SK-N-SH (cell line): Measurements from ENCODE around the gene AGXT2. TPM values are rescaled to one million over a fixed set of nuclear protein-coding genes. Genes with fewer than 3 reads are reported as not detected.

Experiments
- CTCF ChIA-PET: fragments of 300-600, 350-600 bp; formaldehyde crosslinking; extraction: SDS; loops from one replicate; lab custom pipeline; 2021; lab: Yijun Ruan, JAX
- POLR2A ChIA-PET: fragments of 350-600 bp; sonication (Branson Sonifier 250); formaldehyde crosslinking; extraction: SDS; loops from one replicate; lab custom pipeline; 2020; ENCODE audit warnings: antibody characterized with exemption, inconsistent platforms; lab: Yijun Ruan, JAX
- DNase-seq: peaks from one replicate; pipeline ENCODE4 v3.0.0; 2012
- H2AFZ ChIP-seq: fragments of 200-600 bp; sonication (generic); 2 replicates; pipeline ENCODE4 v1.8.1; 2016; ENCODE audit warnings: antibody characterized with exemption, mild to moderate bottlenecking, low read depth
- H3F3A ChIP-seq: fragments of 200-600 bp; sonication (generic); replicated peaks from 2 replicates; pipeline ENCODE3; 2016; ENCODE audit warnings: antibody characterized with exemption, mild to moderate bottlenecking; ENCODE audit not compliant: insufficient read depth
- H3K27ac ChIP-seq, 2 experiments: fragments of 200-500 bp in 1 of 2; fragments of 200-600 bp in 1 of 2; sonication (Bioruptor generic) in 1 of 2; sonication (generic), shearing (Covaris generic) in 1 of 2; 2 replicates each; pipeline versions ENCODE4 v1.5.1 to v1.6.1; 2014 to 2016; ENCODE audit warnings: low read depth in 2 of 2, inconsistent platforms in 1 of 2, low read length in 1 of 2, mild to moderate bottlenecking in 1 of 2, mixed read lengths in 1 of 2
- H3K27me3 ChIP-seq: fragments of 200-600 bp; sonication (generic), shearing (Covaris generic); 2 replicates; pipeline ENCODE4 v1.6.1; 2016; ENCODE audit warnings: mixed run types; ENCODE audit not compliant: insufficient read depth
- H3K36me3 ChIP-seq, 2 experiments: fragments of 200-500 bp in 1 of 2; fragments of 200-600 bp in 1 of 2; sonication (Bioruptor generic) in 1 of 2; sonication (generic) in 1 of 2; replicated peaks in 1 of 2; 2 replicates each; pipeline versions ENCODE3 to v1.5.1; 2014 to 2016; ENCODE audit warnings: low read length in 1 of 2, mild to moderate bottlenecking in 1 of 2; ENCODE audit not compliant: insufficient read depth in 2 of 2, control insufficient read depth in 1 of 2
- H3K4me1 ChIP-seq, 2 experiments: fragments of 200-500 bp in 1 of 2; fragments of 200-600 bp in 1 of 2; sonication (Bioruptor generic) in 1 of 2; sonication (generic), shearing (Covaris generic) in 1 of 2; 2 replicates each; pipeline versions ENCODE4 v1.5.1 to v1.6.1; 2014 to 2016; ENCODE audit warnings: low read depth in 1 of 2, low read length in 1 of 2, mixed run types in 1 of 2; ENCODE audit not compliant: insufficient read depth in 2 of 2, control insufficient read depth in 1 of 2
- H3K4me2 ChIP-seq: fragments of 200-600 bp; sonication (generic), shearing (Covaris generic); 2 replicates; pipeline ENCODE4 v1.6.1; 2017; ENCODE audit warnings: mixed run types
- H3K4me3 ChIP-seq, 2 experiments: fragments of 200-500 bp in 1 of 2; fragments of 200-600 bp in 1 of 2; sonication (Bioruptor generic) in 1 of 2; sonication (generic), shearing (Covaris generic) in 1 of 2; 2 replicates each; pipeline versions ENCODE4 v1.5.1 to v1.8.1; 2014 to 2016; ENCODE audit warnings: low read depth in 2 of 2, inconsistent platforms in 1 of 2, low read length in 1 of 2, mild to moderate bottlenecking in 1 of 2, mixed read lengths in 1 of 2, moderate library complexity in 1 of 2
- H3K79me2 ChIP-seq: fragments of 200-600 bp; sonication (generic); 2 replicates; pipeline ENCODE4 v1.8.1; 2017; ENCODE audit warnings: mild to moderate bottlenecking; ENCODE audit not compliant: insufficient read depth
- H3K9ac ChIP-seq: fragments of 200-600 bp; sonication (generic); 2 replicates; pipeline ENCODE4 v1.6.1; 2017; ENCODE audit warnings: mixed run types
- H3K9me2 ChIP-seq: fragments of 200-600 bp; sonication (generic); 2 replicates; pipeline ENCODE4 v1.6.1; 2017; ENCODE audit warnings: mixed run types
- H3K9me3 ChIP-seq: fragments of 200-600 bp; sonication (generic); 2 replicates; pipeline ENCODE4 v1.6.1; 2017; ENCODE audit warnings: mixed run types, mild to moderate bottlenecking, moderate library complexity
- H4K20me1 ChIP-seq: fragments of 200-600 bp; sonication (generic); 2 replicates; pipeline ENCODE4 v1.6.1; 2017; ENCODE audit warnings: mild to moderate bottlenecking, mixed run types; ENCODE audit not compliant: insufficient read depth
- ELF1 ChIP-seq: IDR thresholded peaks from 2 replicates; pipeline ENCODE4 v1.4.0; 2012
- EZH2phosphoT487 ChIP-seq: fragments of 200-600 bp; sonication (generic); IDR thresholded peaks from 2 replicates; pipeline ENCODE4 v1.6.1; 2017; ENCODE audit warnings: low read depth, mixed run types, mild to moderate bottlenecking, antibody characterized with exemption, moderate library complexity, borderline replicate concordance
- FOSL2 ChIP-seq: IDR thresholded peaks from 2 replicates; pipeline ENCODE4 v1.4.0; 2012; ENCODE audit warnings: low read depth, mild to moderate bottlenecking, moderate library complexity, borderline replicate concordance
- FOXJ3 ChIP-seq: sonication (generic); formaldehyde crosslinking; IDR thresholded peaks from 2 replicates; pipeline ENCODE4 v1.5.1; 2020; ENCODE audit warnings: mild to moderate bottlenecking, missing genetic modification reagents
- FOXM1 ChIP-seq: IDR thresholded peaks from 2 replicates; pipeline ENCODE4 v1.4.0; 2012; ENCODE audit warnings: low read depth, mild to moderate bottlenecking
- GABPA ChIP-seq: IDR thresholded peaks from 2 replicates; pipeline ENCODE4 v1.4.0; 2012; ENCODE audit warnings: low read depth, mild to moderate bottlenecking
- GATA2 ChIP-seq: sonication (generic); formaldehyde crosslinking; IDR thresholded peaks from 2 replicates; pipeline ENCODE4 v1.5.0; 2020; ENCODE audit warnings: mild to moderate bottlenecking, missing genetic modification reagents
- IRF3 ChIP-seq: fragments of 150-350 bp; IDR thresholded peaks from 2 replicates; pipeline ENCODE4 v1.6.1; 2016; ENCODE audit warnings: mild to moderate bottlenecking, low read depth, low read length
- JUND ChIP-seq: IDR thresholded peaks from 2 replicates; pipeline ENCODE4 v1.4.0; 2012
- MAX ChIP-seq: IDR thresholded peaks from 2 replicates; pipeline ENCODE4 v1.4.0; 2012; ENCODE audit warnings: low read depth
- MEF2A ChIP-seq: IDR thresholded peaks from 2 replicates; pipeline ENCODE4 v1.4.0; 2012; ENCODE audit warnings: low read depth, borderline replicate concordance
- MXI1 ChIP-seq: IDR thresholded peaks from 2 replicates; pipeline ENCODE4 v1.6.1; 2012; ENCODE audit warnings: mild to moderate bottlenecking, low read depth, low read length, improper control_type of control experiment
- NRF1 ChIP-seq: IDR thresholded peaks from 2 replicates; pipeline ENCODE4 v1.6.1; 2012; ENCODE audit warnings: low read depth, mild to moderate bottlenecking, low read length
- PBX3 ChIP-seq: IDR thresholded peaks from 2 replicates; pipeline ENCODE4; 2012
- POLR2AphosphoS5 ChIP-seq: IDR thresholded peaks from 2 replicates; pipeline ENCODE4 v1.6.1; 2012; ENCODE audit warnings: low read depth, low read length
- RAD21 ChIP-seq: IDR thresholded peaks from 2 replicates; pipeline ENCODE4 v1.6.1; 2012; ENCODE audit warnings: mild to moderate bottlenecking, low read length
- RFX5 ChIP-seq: IDR thresholded peaks from 2 replicates; pipeline ENCODE4 v1.6.1; 2012; ENCODE audit warnings: mild to moderate bottlenecking, improper control_type of control experiment, low read length
- RXRA ChIP-seq: IDR thresholded peaks from 2 replicates; pipeline ENCODE4 v1.4.0; 2012; ENCODE audit warnings: low read depth, mild to moderate bottlenecking, borderline replicate concordance
- SIN3A ChIP-seq: IDR thresholded peaks from 2 replicates; pipeline ENCODE4 v1.6.1; 2012; ENCODE audit warnings: low read depth, mild to moderate bottlenecking, low read length, moderate library complexity, borderline replicate concordance
- SMC3 ChIP-seq: IDR thresholded peaks from 2 replicates; pipeline ENCODE4 v1.6.1; 2012; ENCODE audit warnings: low read depth, low read length, improper control_type of control experiment
- TAF1 ChIP-seq: IDR thresholded peaks from 2 replicates; pipeline ENCODE4 v1.6.1; 2012; ENCODE audit warnings: low read depth, mild to moderate bottlenecking, low read length, moderate library complexity, borderline replicate concordance
- TEAD4 ChIP-seq: IDR thresholded peaks from 2 replicates; pipeline ENCODE4 v1.4.0; 2012; ENCODE audit warnings: mild to moderate bottlenecking, borderline replicate concordance; ENCODE audit not compliant: insufficient read depth
- USF1 ChIP-seq: IDR thresholded peaks from 2 replicates; pipeline ENCODE4 v1.4.0; 2012; ENCODE audit warnings: low read depth, borderline replicate concordance
- USF2 ChIP-seq: fragments of 150-350 bp; IDR thresholded peaks from 2 replicates; pipeline ENCODE4 v1.6.1; 2017; ENCODE audit warnings: antibody characterized with exemption, low read length, low read depth, borderline replicate concordance
- ZBTB33 ChIP-seq: IDR thresholded peaks from 2 replicates; pipeline ENCODE4 v1.4.0; 2012; ENCODE audit warnings: low read depth, borderline replicate concordance
- WGBS: methylation state at CpG from one replicate; pipeline ENCODE4 v1.1.6; 2017; ENCODE audit warnings: low lambda C conversion rate; 5-methylcytosine and 5-hydroxymethylcytosine counted together
- polyA plus RNA-seq, 3 experiments: library from polyadenylated mRNA; depleted of rRNA; stranded (reverse); fragments of >200 nt; gene quantifications; 2 replicates each; pipeline ENCODE4 v1.2.3, GENCODE V29; 2012

The AGXT2 gene
- polyA plus RNA-seq, 1 of the 3 experiments (the other 2 are of a cell fraction) = not detected

- 18% methylated on average over 4 of the region's 4 CpGs for WGBS
- no peaks in the 10 kb centered on the region for H4K20me1 ChIP-seq
- H3K27me3 ChIP-seq = peaks cover 13% of the 10 kb centered on the region; the same call in 1 of the 2 replicates
- no peaks in the 10 kb centered on the region for H3K79me2 ChIP-seq
- H3K4me2 ChIP-seq = no peak overlapping the region
- ChIA-PET POLR2A (no interaction called here), CTCF (no interaction called here)
- DNase-seq = no peak
- no peak overlapping the region for H3K9ac ChIP-seq
- no peaks in the 10 kb centered on the region for H3F3A ChIP-seq
- TF ChIP-seq FOSL2 (no peak), MEF2A (no peak), FOXJ3 (no peak), RXRA (no peak), TAF1 (no peak), EZH2phosphoT487 (no peak), SMC3 (no peak), MAX (no peak), MXI1 (no peak), FOXM1 (no peak), PBX3 (no peak), SIN3A (no peak), ELF1 (no peak), GABPA (no peak), GATA2 (CRISPR knock-in tag) (no peak), USF2 (no peak), RAD21 (no peak), JUND (no peak), TEAD4 (no peak)
- no peaks in the 10 kb centered on the region for H3K36me3 ChIP-seq
- no peak overlapping the region for H3K4me3 ChIP-seq
- H3K9me3 ChIP-seq = no peaks in the 10 kb centered on the region
- H3K4me1 ChIP-seq = no peaks in the 10 kb centered on the region
- no peak overlapping the region for H3K27ac ChIP-seq
- no peak overlapping the region for H2AFZ ChIP-seq
- H3K9me2 ChIP-seq = no peaks in the 10 kb centered on the region
These were observed 3.1 kb downstream of the AGXT2 start for GRCh38 chr5:35044649-35045048.

- ChIA-PET POLR2A (no interaction called here), CTCF (no interaction called here)
- no peaks in the 10 kb centered on the region for H3K36me3 ChIP-seq
- no peaks in the 10 kb centered on the region for H3K4me1 ChIP-seq
- no peak overlapping the region for H2AFZ ChIP-seq
- no peak overlapping the region for H3K4me3 ChIP-seq
- H3K27ac ChIP-seq = no peak overlapping the region
- H3F3A ChIP-seq = no peaks in the 10 kb centered on the region
- 19% methylated on average over 4 of the region's 4 CpGs for WGBS
- no peak for DNase-seq
- no peak overlapping the region for H3K9ac ChIP-seq
- H4K20me1 ChIP-seq = no peaks in the 10 kb centered on the region
- H3K4me2 ChIP-seq = no peak overlapping the region
- H3K9me2 ChIP-seq = no peaks in the 10 kb centered on the region
- H3K27me3 ChIP-seq = peaks cover 13% of the 10 kb centered on the region; the same call in 1 of the 2 replicates
- H3K9me3 ChIP-seq = no peaks in the 10 kb centered on the region
- H3K79me2 ChIP-seq = no peaks in the 10 kb centered on the region
- TF ChIP-seq POLR2AphosphoS5 (no peak), NRF1 (no peak), ELF1 (no peak), JUND (no peak), USF1 (no peak), SIN3A (no peak), ZBTB33 (no peak), IRF3 (no peak), RFX5 (no peak), MAX (no peak)
These were observed 5.0 kb downstream of the AGXT2 start for GRCh38 chr5:35042781-35043180.
